ENCODE results near the gene BOC. TPM values are rescaled to one million over a fixed set of nuclear protein-coding genes. Genes with fewer than 3 reads are reported as not detected.
A peak's percentile ranks its signal among the peaks of the same experiment; 100 is the strongest.

The BOC gene
- total RNA-seq, 1 donor from 2014 or later: 0.33 TPM

- ChIA-PET CTCF (no interaction called here), POLR2A (no interaction called here)
- Mint-ChIP-seq H3K27ac (no peak overlapping the region), H3K4me1 (peaks cover 12% of the 10 kb centered on the region), H3K4me3 (no peak overlapping the region), H3K27me3 (peaks cover 11% of the 10 kb centered on the region), H3K36me3 (ENCODE audit: low read depth) (no peaks in the 10 kb centered on the region), H3K9me3 (no peaks in the 10 kb centered on the region)
- TF ChIP-seq CTCF (IDR thresholded peaks at IDR 0.05): no peak
- intact Hi-C loops (cut with micrococcal nuclease): no loop called here
- ATAC-seq (ENCODE audit: low read depth): no peak
- DNase-seq: no peak
Measured at GRCh38 chr3:113220721-113221120, 9.4 kb downstream of the BOC start.

GRCh38 chr3:113221721-113222257 is 10.4 kb downstream of the BOC start:
- ATAC-seq (ENCODE audit: low read depth) (no peak), DNase-seq (no peak)
- H3K36me3 Mint-ChIP-seq (ENCODE audit: low read depth): no peaks in the 10 kb centered on the region
- no peak overlapping the region for H3K4me3 Mint-ChIP-seq
- POLR2A ChIA-PET: no interaction called here
- no peaks in the 10 kb centered on the region for H3K9me3 Mint-ChIP-seq
- H3K4me1 Mint-ChIP-seq: peaks cover 12% of the 10 kb centered on the region
- intact Hi-C loops (cut with micrococcal nuclease): no loop called here
- CTCF ChIA-PET: no interaction called here
- H3K27me3 Mint-ChIP-seq: peaks cover 11% of the 10 kb centered on the region
- no peak for TF ChIP-seq CTCF (IDR thresholded peaks at IDR 0.05)
- no peak overlapping the region for H3K27ac Mint-ChIP-seq

GRCh38 chr3:113222451-113223086 is 11.2 kb downstream of the BOC start:
- ATAC-seq (ENCODE audit: low read depth) (no peak), DNase-seq (no peak)
- Mint-ChIP-seq H3K27me3 (peaks cover 10% of the 10 kb centered on the region), H3K4me1 (peaks cover 12% of the 10 kb centered on the region), H3K27ac (no peak overlapping the region), H3K36me3 (ENCODE audit: low read depth) (no peaks in the 10 kb centered on the region), H3K9me3 (no peaks in the 10 kb centered on the region), H3K4me3 (no peak overlapping the region)
- CTCF ChIA-PET: no interaction called here
- intact Hi-C loops (cut with micrococcal nuclease): no loop called here
- no peak for TF ChIP-seq CTCF (IDR thresholded peaks at IDR 0.05)
- POLR2A ChIA-PET: no interaction called here

- Mint-ChIP-seq H3K4me1 (peaks cover 12% of the 10 kb centered on the region), H3K9me3 (no peaks in the 10 kb centered on the region), H3K27me3 (peaks cover 11% of the 10 kb centered on the region), H3K27ac (no peak overlapping the region), H3K4me3 (peak overlapping the region; percentile 56), H3K36me3 (ENCODE audit: low read depth) (no peaks in the 10 kb centered on the region)
- DNase-seq (no peak), ATAC-seq (ENCODE audit: low read depth) (peak; percentile 70)
- CTCF ChIA-PET: no interaction called here
- TF ChIP-seq CTCF (IDR thresholded peaks at IDR 0.05): no peak
- POLR2A ChIA-PET: interaction anchor here (0.6 to 1.1 kb wide), 2 partner anchors 10 to 13 kb away, joined by 3 to 5 read pairs; no protein-coding TSS in a partner anchor
- intact Hi-C loops (cut with micrococcal nuclease): no loop called here
Measured at GRCh38 chr3:113223475-113224281, 12.3 kb downstream of the BOC start.

- H3K27me3 Mint-ChIP-seq: peaks cover 11% of the 10 kb centered on the region
- no peak for TF ChIP-seq CTCF (IDR thresholded peaks at IDR 0.05)
- H3K36me3 Mint-ChIP-seq (ENCODE audit: low read depth): no peaks in the 10 kb centered on the region
- no peak overlapping the region for H3K4me3 Mint-ChIP-seq
- H3K9me3 Mint-ChIP-seq: no peaks in the 10 kb centered on the region
- H3K4me1 Mint-ChIP-seq: peaks cover 12% of the 10 kb centered on the region
- CTCF ChIA-PET: no interaction called here
- ATAC-seq (ENCODE audit: low read depth) (no peak), DNase-seq (no peak)
- H3K27ac Mint-ChIP-seq: no peak overlapping the region
- POLR2A ChIA-PET: no interaction called here
- intact Hi-C loops (cut with micrococcal nuclease): no loop called here
Measured at GRCh38 chr3:113225286-113225685, 13.9 kb downstream of the BOC start.

All from activated B cell treated with CpG ODN at 0.5 μM for 24 hours (primary cell).